ENCODE measurements around the gene NDP.

DNA sequence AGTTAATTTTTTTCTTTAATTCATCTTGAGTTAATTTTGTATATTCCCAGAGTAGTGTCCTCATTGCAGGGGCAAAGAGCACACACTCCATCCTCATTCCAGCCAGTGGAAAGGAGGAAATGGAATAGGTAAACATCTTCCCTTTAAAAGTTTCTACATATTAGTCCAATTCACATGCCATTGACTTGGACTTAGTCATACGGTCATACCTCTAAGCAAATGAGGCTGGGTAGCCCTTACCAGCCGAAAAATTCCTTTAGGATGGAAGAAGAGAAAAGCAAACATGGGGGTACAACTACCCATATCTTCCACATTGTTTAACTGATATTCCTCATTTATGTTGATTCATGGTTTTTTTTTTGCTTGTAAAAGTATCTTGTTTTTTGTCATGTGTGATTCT, 37.4 kb upstream of the NDP start:
- TF ChIP-seq, protein P1, sequence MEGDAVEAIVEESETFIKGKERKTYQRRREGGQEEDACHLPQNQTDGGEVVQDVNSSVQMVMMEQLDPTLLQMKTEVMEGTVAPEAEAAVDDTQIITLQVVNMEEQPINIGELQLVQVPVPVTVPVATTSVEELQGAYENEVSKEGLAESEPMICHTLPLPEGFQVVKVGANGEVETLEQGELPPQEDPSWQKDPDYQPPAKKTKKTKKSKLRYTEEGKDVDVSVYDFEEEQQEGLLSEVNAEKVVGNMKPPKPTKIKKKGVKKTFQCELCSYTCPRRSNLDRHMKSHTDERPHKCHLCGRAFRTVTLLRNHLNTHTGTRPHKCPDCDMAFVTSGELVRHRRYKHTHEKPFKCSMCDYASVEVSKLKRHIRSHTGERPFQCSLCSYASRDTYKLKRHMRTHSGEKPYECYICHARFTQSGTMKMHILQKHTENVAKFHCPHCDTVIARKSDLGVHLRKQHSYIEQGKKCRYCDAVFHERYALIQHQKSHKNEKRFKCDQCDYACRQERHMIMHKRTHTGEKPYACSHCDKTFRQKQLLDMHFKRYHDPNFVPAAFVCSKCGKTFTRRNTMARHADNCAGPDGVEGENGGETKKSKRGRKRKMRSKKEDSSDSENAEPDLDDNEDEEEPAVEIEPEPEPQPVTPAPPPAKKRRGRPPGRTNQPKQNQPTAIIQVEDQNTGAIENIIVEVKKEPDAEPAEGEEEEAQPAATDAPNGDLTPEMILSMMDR (IDR thresholded peaks at IDR 0.05), result no peak
- TF ChIP-seq EP300 (IDR thresholded peaks at IDR 0.05), result no peak

All from tibial nerve (tissue), 4 donors.